Naive thymus-derived CD8-positive, alpha-beta T cell (primary cell): ENCODE results near the gene FAM110C. TPM values are rescaled to one million over a fixed set of nuclear protein-coding genes. Genes with fewer than 3 reads are reported as not detected.
A peak's percentile ranks its signal among the peaks of the same experiment; 100 is the strongest.

ENCODE experiments used
- ATAC-seq, 2 donors: fragments of 150-1000 bp; cut with Tn5 transposase in 1 of 2; sonication (Bioruptor Pico), chemical (Tn5 transposase) in 1 of 2; 1 replicate in 1 of 2; 2 replicates in 1 of 2; pipeline ENCODE4 v1.10.0; 2021; ENCODE audit warnings: mild to moderate bottlenecking in 2 of 2, moderate library complexity in 2 of 2
- POLR2A ChIA-PET: fragments of 350-600 bp; sonication (Branson Sonifier 250); formaldehyde crosslinking; loops from one replicate; lab custom pipeline; 2021; ENCODE audit warnings: antibody characterized with exemption; lab: Charles Lee
- DNase-seq, 10 donors: peaks; one replicate each; pipeline versions ENCODE4 v3.0.0 to v3.0.0-alpha.2; 2020 to 2022
- H3K27ac Mint-ChIP-seq, 10 donors: one replicate each; pipeline ENCODE4 v1.8.0; 2020 to 2022; ENCODE audit warnings: mild to moderate bottlenecking in 10 of 10, mixed read lengths in 10 of 10, moderate library complexity in 4 of 10, inconsistent platforms in 1 of 10
- H3K27me3 Mint-ChIP-seq, 5 donors: one replicate each; pipeline ENCODE4 v1.8.0; 2021 to 2022; ENCODE audit warnings: mixed read lengths in 5 of 5
- H3K36me3 Mint-ChIP-seq, 3 donors: one replicate each; pipeline ENCODE4 v1.8.0; 2020 to 2022; ENCODE audit warnings: mixed read lengths in 3 of 3, mild to moderate bottlenecking in 2 of 3, inconsistent platforms in 1 of 3
- H3K4me1 Mint-ChIP-seq, 4 donors: one replicate each; pipeline ENCODE4 v1.8.0; 2021 to 2022; ENCODE audit warnings: mixed read lengths in 4 of 4
- H3K4me3 Mint-ChIP-seq, 10 donors: one replicate each; pipeline ENCODE4 v1.8.0; 2020 to 2022; ENCODE audit warnings: mild to moderate bottlenecking in 10 of 10, mixed read lengths in 10 of 10, moderate library complexity in 6 of 10, inconsistent platforms in 1 of 10
- H3K9me3 Mint-ChIP-seq, 9 donors: one replicate each; pipeline ENCODE4 v1.8.0; 2020 to 2022; ENCODE audit warnings: mixed read lengths in 9 of 9, mild to moderate bottlenecking in 3 of 9, inconsistent platforms in 1 of 9, moderate library complexity in 1 of 9
- polyA plus RNA-seq, 3 donors: library from polyadenylated mRNA; unstranded; fragments of 300-500 nt; fragmentation: Illumina TruSeq; gene quantifications; one replicate each; pipeline ENCODE4 v1.2.3, GENCODE V29; 2021
- total RNA-seq, 8 experiments: library from RNA in 2 of 8; stranded (reverse) in 2 of 8; gene quantifications; one replicate each; pipeline ENCODE4 v1.2.3 and lab custom pipeline; 2021 to 2026

Gene FAM110C
- total and polyA plus RNA-seq, 5 experiments from 2014 or later, result 0.13 to 0.91 (median 0.16) TPM; not detected in 2

GRCh38 chr2:66853-67252 is 20.5 kb upstream of the FAM110C start:
- Mint-ChIP-seq H3K27me3 (peaks cover 0 to 7% (median 3%) of the 10 kb centered on the region in 5 donors), H3K9me3 (no peaks in the 10 kb centered on the region), H3K27ac (no peak overlapping the region), H3K4me1 (no peaks in the 10 kb centered on the region), H3K4me3 (no peak overlapping the region), H3K36me3 (no peaks in the 10 kb centered on the region)
- no peak for ATAC-seq
- POLR2A ChIA-PET, result no interaction called here
- no peak for DNase-seq

- Mint-ChIP-seq H3K27me3 (peaks cover 0 to 13% (median 6%) of the 10 kb centered on the region in 5 donors), H3K9me3 (peaks cover 0 to 9% (median 6%) of the 10 kb centered on the region in 9 donors), H3K4me3 (no peak overlapping the region), H3K4me1 (no peaks in the 10 kb centered on the region), H3K27ac (no peak overlapping the region), H3K36me3 (peaks cover 0 to 7% (median 5%) of the 10 kb centered on the region in 3 donors)
- POLR2A ChIA-PET, result no interaction called here
- ATAC-seq (no peak), DNase-seq (no peak)
Observed at GRCh38 chr2:65121-65520, 18.8 kb upstream of the FAM110C start.

DNA sequence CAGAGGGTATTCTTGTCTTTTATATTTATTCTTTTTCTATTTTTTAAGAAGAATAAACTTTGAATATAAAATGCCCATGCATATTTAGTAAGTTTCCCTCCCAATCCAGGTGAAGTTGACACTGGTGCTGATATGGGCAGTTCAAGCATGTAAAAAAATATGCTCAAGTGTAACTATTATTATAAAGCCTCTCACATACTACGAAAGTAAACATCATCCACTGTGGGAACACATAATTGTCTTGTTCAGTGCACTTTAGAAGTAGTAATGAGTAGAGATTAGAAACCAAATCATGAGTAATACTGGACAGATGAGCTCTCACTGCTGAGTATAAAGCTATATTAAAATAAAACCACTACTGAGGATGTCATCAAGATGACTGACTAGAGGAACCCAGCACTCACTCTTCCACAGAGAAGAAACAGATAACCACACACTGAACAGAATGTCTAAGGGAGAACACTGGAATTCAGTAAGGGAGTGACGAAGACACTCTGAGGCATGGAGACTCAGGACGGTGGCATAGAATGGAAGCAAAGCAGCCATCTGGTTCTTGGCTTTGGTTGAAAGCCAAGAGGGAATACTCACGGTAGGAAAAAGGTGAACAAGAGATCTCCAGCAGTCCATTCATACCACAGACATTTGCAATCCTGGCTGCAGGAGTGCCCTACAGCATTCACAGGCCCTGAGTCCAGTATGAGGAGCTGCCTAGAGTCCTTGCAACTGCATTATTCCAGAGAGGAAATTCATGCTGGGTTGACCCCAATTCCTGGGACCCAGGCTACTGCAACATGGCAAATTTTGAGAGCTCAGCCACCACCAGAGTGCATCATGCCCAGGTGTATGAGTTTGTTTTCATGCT is 9.5 kb upstream of the FAM110C start:
- Mint-ChIP-seq H3K4me3 (no peak overlapping the region), H3K27ac (no peak overlapping the region), H3K9me3 (peaks cover 3 to 39% (median 26%) of the 10 kb centered on the region in 9 donors), H3K27me3 (peaks cover 4 to 16% (median 9%) of the 10 kb centered on the region in 5 donors), H3K36me3 (peaks cover 0 to 20% (median 20%) of the 10 kb centered on the region in 3 donors), H3K4me1 (no peaks in the 10 kb centered on the region)
- ATAC-seq (no peak), DNase-seq (no peak)
- POLR2A ChIA-PET, result no interaction called here

GRCh38 chr2:51613-52012 is 5.3 kb upstream of the FAM110C start:
- no peak for ATAC-seq
- peaks cover 2 to 25% (median 20%) of the 10 kb centered on the region in 5 donors for H3K27me3 Mint-ChIP-seq
- no peak overlapping the region for H3K27ac Mint-ChIP-seq
- H3K4me3 Mint-ChIP-seq, result no peak overlapping the region
- H3K4me1 Mint-ChIP-seq, result peaks cover 6 to 10% (median 9%) of the 10 kb centered on the region in 4 donors
- POLR2A ChIA-PET, result no interaction called here
- no peak for DNase-seq
- H3K36me3 Mint-ChIP-seq, result peaks cover 0 to 4% (median 0%) of the 10 kb centered on the region in 3 donors
- peaks cover 0 to 10% (median 4%) of the 10 kb centered on the region in 9 donors for H3K9me3 Mint-ChIP-seq

DNA sequence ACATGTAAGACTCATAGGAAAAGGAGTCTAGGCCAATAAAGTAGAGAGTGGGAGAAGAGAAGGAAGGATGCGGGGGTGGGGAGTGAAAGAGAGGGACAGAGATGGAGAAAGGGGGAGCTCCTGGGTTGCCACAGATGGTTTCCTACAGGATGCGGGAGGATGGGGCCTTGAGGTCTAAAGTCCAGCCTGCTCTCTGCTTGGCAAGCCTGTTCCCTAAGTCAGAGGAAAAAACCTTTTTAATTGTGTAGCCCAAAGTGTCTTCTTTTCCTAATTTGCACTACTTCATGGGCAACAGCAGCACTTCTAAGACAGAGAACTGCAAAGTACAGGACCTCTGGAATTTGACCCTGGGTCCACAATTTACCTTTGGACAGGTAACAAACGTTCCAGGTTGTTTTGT is 1.4 kb upstream of the FAM110C start:
- peak overlapping the region in 3 of 10 donors; percentile 14 to 87 (median 85) for H3K27ac Mint-ChIP-seq
- H3K4me3 Mint-ChIP-seq, result peak overlapping the region in 8 of 10 donors; percentile 0 to 94 (median 90)
- POLR2A ChIA-PET, result no interaction called here
- H3K36me3 Mint-ChIP-seq, result no peaks in the 10 kb centered on the region
- ATAC-seq (no peak), DNase-seq (no peak)
- no peaks in the 10 kb centered on the region for H3K9me3 Mint-ChIP-seq
- peaks cover 3 to 40% (median 21%) of the 10 kb centered on the region in 5 donors for H3K27me3 Mint-ChIP-seq
- peaks cover 10 to 24% (median 15%) of the 10 kb centered on the region in 4 donors for H3K4me1 Mint-ChIP-seq

- Mint-ChIP-seq H3K36me3 (no peaks in the 10 kb centered on the region), H3K27me3 (peaks cover 3 to 41% (median 21%) of the 10 kb centered on the region in 5 donors), H3K9me3 (no peaks in the 10 kb centered on the region), H3K4me3 (peak overlapping the region; percentile 85 to 94 (median 90)), H3K27ac (peak overlapping the region in 6 of 10 donors; percentile 60 to 89 (median 80)), H3K4me1 (peaks cover 10 to 24% (median 15%) of the 10 kb centered on the region in 4 donors)
- POLR2A ChIA-PET, result no interaction called here
- DNase-seq (peak in 2 of 10 donors; percentile 16 to 26), ATAC-seq (peak; percentile 39 to 60)
Observed at GRCh38 chr2:47346-47725, 1.0 kb upstream of the FAM110C start.

DNA sequence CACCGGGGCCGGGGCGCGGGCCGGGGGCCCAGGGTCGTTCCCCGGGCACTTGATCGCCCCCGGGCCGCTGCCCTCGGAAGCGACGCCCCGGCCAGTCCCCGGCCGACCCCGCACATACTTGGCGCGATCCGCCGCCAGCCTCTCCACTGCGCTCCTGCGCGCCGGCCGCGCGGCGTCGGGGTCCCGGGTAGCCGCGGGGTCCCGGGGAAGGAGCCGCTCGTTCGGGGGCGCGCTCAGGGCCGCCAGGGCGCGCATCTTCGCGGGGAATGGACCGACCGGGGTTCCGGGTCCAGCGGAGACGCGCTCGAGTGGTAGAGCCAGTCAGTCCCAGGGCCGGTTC is 204 bp downstream of the FAM110C start:
- peaks cover 3 to 45% (median 21%) of the 10 kb centered on the region in 5 donors for H3K27me3 Mint-ChIP-seq
- POLR2A ChIA-PET, result no interaction called here
- no peaks in the 10 kb centered on the region for H3K36me3 Mint-ChIP-seq
- no peak overlapping the region for H3K27ac Mint-ChIP-seq
- peak overlapping the region in 4 of 10 donors; percentile 7 to 87 (median 40) for H3K4me3 Mint-ChIP-seq
- no peaks in the 10 kb centered on the region for H3K9me3 Mint-ChIP-seq
- DNase-seq (peak in 1 of 10 donors; percentile 23), ATAC-seq (peak in 1 of 2 donors; percentile 24)
- peaks cover 10 to 24% (median 16%) of the 10 kb centered on the region in 4 donors for H3K4me1 Mint-ChIP-seq

DNA sequence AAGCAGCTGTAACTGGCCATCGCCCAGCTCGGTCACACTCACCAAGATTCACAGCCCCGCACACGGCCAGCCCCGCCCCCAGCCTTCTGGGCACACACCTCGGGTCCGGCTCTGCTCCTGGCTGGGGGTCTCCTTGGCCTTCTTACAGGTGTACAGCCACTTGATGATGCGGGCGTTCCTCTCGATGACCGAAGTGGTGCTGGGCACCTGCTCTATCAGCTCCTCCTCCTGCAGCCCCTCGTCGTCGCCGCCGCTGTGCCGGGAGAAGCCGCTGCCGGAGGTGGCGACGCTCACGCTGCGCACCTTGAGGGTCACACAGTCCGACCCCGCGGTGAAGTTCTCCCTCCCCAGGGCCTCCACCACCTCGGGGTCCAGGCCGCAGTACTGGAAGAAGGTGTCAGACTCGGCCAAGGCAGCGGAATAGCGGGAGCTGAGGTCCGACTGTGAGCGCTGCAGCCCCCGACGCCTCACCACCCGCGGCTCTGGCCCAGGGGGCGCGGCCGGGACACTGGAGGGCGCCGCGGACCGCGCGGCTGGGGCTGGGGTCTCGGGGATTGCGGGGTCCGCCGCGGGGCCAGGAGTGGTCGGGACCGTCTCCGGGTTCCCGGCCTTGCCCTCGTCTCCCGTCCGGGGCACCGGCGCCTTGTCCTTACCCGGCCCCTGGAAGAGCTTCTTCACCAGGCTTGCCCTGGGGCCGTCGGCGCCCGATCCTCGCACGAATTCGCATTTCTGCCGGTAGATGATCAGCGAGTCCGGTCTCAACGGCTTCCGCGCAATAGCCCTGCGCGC is 769 bp downstream of the FAM110C start:
- ATAC-seq (peak; percentile 12 to 14), DNase-seq (peak in 2 of 10 donors; percentile 12 to 18)
- POLR2A ChIA-PET, result no interaction called here
- H3K27me3 Mint-ChIP-seq, result peaks cover 3 to 50% (median 21%) of the 10 kb centered on the region in 5 donors
- no peaks in the 10 kb centered on the region for H3K9me3 Mint-ChIP-seq
- H3K27ac Mint-ChIP-seq, result peak overlapping the region in 2 of 10 donors; percentile 44 to 73
- peaks cover 10 to 24% (median 16%) of the 10 kb centered on the region in 4 donors for H3K4me1 Mint-ChIP-seq
- H3K36me3 Mint-ChIP-seq, result no peaks in the 10 kb centered on the region
- peak overlapping the region; percentile 67 to 87 (median 72) for H3K4me3 Mint-ChIP-seq

DNA sequence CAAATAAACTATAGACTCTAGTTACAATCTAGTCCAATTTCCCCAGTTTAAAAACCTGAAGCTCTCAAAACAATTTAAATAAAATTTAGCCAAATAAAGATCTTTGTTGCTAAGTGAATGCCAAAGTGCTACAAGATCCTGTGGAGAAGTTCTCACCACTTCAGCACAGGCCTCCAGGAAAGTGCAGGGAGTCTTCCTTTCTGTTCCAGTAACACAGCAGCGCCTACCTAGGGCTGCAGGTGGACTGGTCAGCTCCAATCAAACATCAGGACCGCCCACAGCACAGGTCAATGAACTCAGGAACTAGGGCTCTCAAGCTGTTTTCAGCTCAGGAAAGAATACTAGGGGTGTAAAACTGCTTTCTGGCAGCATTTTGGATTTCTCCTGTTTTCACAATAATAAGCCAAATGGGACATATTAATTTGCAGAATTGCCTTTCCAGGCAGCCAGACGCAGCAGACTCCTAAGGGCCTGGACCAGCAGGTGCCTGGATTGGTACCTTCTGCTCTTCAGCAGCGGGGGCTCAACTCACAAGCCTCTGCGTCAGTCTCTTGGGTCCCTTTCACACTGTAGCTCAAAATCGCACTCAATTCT is 1.5 kb downstream of the FAM110C start:
- H3K27ac Mint-ChIP-seq, result peak overlapping the region in 3 of 10 donors; percentile 7 to 65 (median 34)
- H3K4me3 Mint-ChIP-seq, result peak overlapping the region; percentile 67 to 87 (median 72)
- POLR2A ChIA-PET, result no interaction called here
- peaks cover 10 to 24% (median 16%) of the 10 kb centered on the region in 4 donors for H3K4me1 Mint-ChIP-seq
- H3K36me3 Mint-ChIP-seq, result no peaks in the 10 kb centered on the region
- no peak for ATAC-seq
- H3K9me3 Mint-ChIP-seq, result no peaks in the 10 kb centered on the region
- DNase-seq, result no peak
- H3K27me3 Mint-ChIP-seq, result peaks cover 4 to 56% (median 21%) of the 10 kb centered on the region in 5 donors

GRCh38 chr2:42788-43187 is 3.5 kb downstream of the FAM110C start:
- Mint-ChIP-seq H3K36me3 (peaks cover 0 to 6% (median 0%) of the 10 kb centered on the region in 3 donors), H3K27me3 (peaks cover 10 to 52% (median 17%) of the 10 kb centered on the region in 5 donors), H3K27ac (no peak overlapping the region), H3K9me3 (no peaks in the 10 kb centered on the region), H3K4me3 (no peak overlapping the region), H3K4me1 (peaks cover 10 to 24% (median 16%) of the 10 kb centered on the region in 4 donors)
- DNase-seq, result no peak
- no peak for ATAC-seq
- POLR2A ChIA-PET, result no interaction called here

GRCh38 chr2:40465-40864 is 5.8 kb downstream of the FAM110C start:
- H3K27ac Mint-ChIP-seq, result no peak overlapping the region
- POLR2A ChIA-PET, result no interaction called here
- H3K27me3 Mint-ChIP-seq, result peaks cover 8 to 44% (median 9%) of the 10 kb centered on the region in 5 donors
- peaks cover 0 to 6% (median 0%) of the 10 kb centered on the region in 3 donors for H3K36me3 Mint-ChIP-seq
- ATAC-seq (no peak), DNase-seq (no peak)
- H3K9me3 Mint-ChIP-seq, result no peaks in the 10 kb centered on the region
- H3K4me1 Mint-ChIP-seq, result peaks cover 2 to 11% (median 9%) of the 10 kb centered on the region in 4 donors
- no peak overlapping the region for H3K4me3 Mint-ChIP-seq

- POLR2A ChIA-PET, result no interaction called here
- ATAC-seq (no peak), DNase-seq (no peak)
- Mint-ChIP-seq H3K27ac (no peak overlapping the region), H3K9me3 (no peaks in the 10 kb centered on the region), H3K4me1 (peaks cover 4 to 18% (median 16%) of the 10 kb centered on the region in 4 donors), H3K4me3 (no peak overlapping the region), H3K27me3 (peaks cover under 1 to 25% (median 4%) of the 10 kb centered on the region in 5 donors), H3K36me3 (peaks cover 0 to 6% (median 0%) of the 10 kb centered on the region in 3 donors)
Observed at GRCh38 chr2:38155-38554, 8.2 kb downstream of the FAM110C start.
